IMR-90 (cell line): ENCODE results near the gene AXIN1.

ENCODE experiments used
- BHLHE40 ChIP-seq: fragments of 150-350 bp; IDR thresholded peaks from 2 replicates; pipeline ENCODE4 v1.6.1; 2016; ENCODE audit warnings: mild to moderate bottlenecking, low read depth, low read length
- CEBPB ChIP-seq: IDR thresholded peaks from 2 replicates; pipeline ENCODE4 v1.6.1; 2012; ENCODE audit warnings: low read depth, low read length, improper control_type of control experiment
- CTCF ChIP-seq: conservative IDR thresholded peaks from 2 replicates; pipeline ENCODE4 v1.5.1; 2012; ENCODE audit warnings: mild to moderate bottlenecking, low read depth, low read length, improper control_type of control experiment
- FOS ChIP-seq: fragments of 150-350 bp; IDR thresholded peaks from 2 replicates; pipeline ENCODE4 v1.6.1; 2016; ENCODE audit warnings: low read depth, low read length
- MAFK ChIP-seq: IDR thresholded peaks from 2 replicates; pipeline ENCODE4 v1.6.1; 2012; ENCODE audit warnings: low read depth, low read length, improper control_type of control experiment
- MXI1 ChIP-seq: IDR thresholded peaks from 2 replicates; pipeline ENCODE4 v1.6.1; 2012; ENCODE audit warnings: low read depth, mild to moderate bottlenecking, low read length, moderate library complexity, borderline replicate concordance
- NFE2L2 ChIP-seq: fragments of 150-350 bp; IDR thresholded peaks from 2 replicates; pipeline ENCODE4 v1.6.1; 2016; ENCODE audit warnings: low read depth, mild to moderate bottlenecking, low read length
- POLR2A ChIP-seq: IDR thresholded peaks from 2 replicates; pipeline ENCODE4 v1.6.1; 2012; ENCODE audit warnings: mild to moderate bottlenecking, low read depth, low read length
- RAD21 ChIP-seq: IDR thresholded peaks from 2 replicates; pipeline ENCODE4 v1.6.1; 2012; ENCODE audit warnings: low read length, improper control_type of control experiment
- RFX5 ChIP-seq: IDR thresholded peaks from 2 replicates; pipeline ENCODE4 v1.8.0; 2012; ENCODE audit warnings: low read depth, mild to moderate bottlenecking, low read length, moderate library complexity
- USF2 ChIP-seq: fragments of 150-350 bp; IDR thresholded peaks from 2 replicates; pipeline ENCODE4 v1.6.1; 2017; ENCODE audit warnings: mild to moderate bottlenecking, antibody characterized with exemption, low read length, low read depth

GRCh38 chr16:359067-359763, 6.7 kb upstream of the AXIN1 start:
- TF ChIP-seq MAFK = no peak
- TF ChIP-seq CTCF = no peak
- no peak for TF ChIP-seq USF2
- no peak for TF ChIP-seq RAD21
- TF ChIP-seq FOS = no peak
- TF ChIP-seq POLR2A = no peak
- TF ChIP-seq BHLHE40 = no peak
- no peak for TF ChIP-seq CEBPB
- TF ChIP-seq MXI1 = no peak
- no peak for TF ChIP-seq RFX5
- no peak for TF ChIP-seq NFE2L2
